NCI-H774 (cell line): Measurements from ENCODE around the gene STAT5B.
"Not testable (repeated sequence)": the region's sequence is repeated elsewhere in the genome, so short reads cannot be mapped to it uniquely, and the experiment has no call there.

ENCODE experiments used
- DNase-seq: peaks from one replicate; lab custom pipeline; 2025; lab: John Stamatoyannopoulos, UW

Gene STAT5B

GRCh38 chr17:42266918-42267766 is 9.0 kb downstream of the STAT5B start:
- DNase-seq = no peak

GRCh38 chr17:42266462-42266861 is 9.7 kb downstream of the STAT5B start:
- DNase-seq = no peak

GRCh38 chr17:42264366-42264765 is 11.8 kb downstream of the STAT5B start:
- not testable (repeated sequence) for DNase-seq

- no peak for DNase-seq
Measured at GRCh38 chr17:42260318-42260717, 15.9 kb downstream of the STAT5B start.

GRCh38 chr17:42255445-42255844 is 20.7 kb downstream of the STAT5B start:
- no peak for DNase-seq

- DNase-seq = no peak
Measured at GRCh38 chr17:42253578-42253977, 22.6 kb downstream of the STAT5B start.

- DNase-seq = no peak
Measured at GRCh38 chr17:42252597-42253550, 23.3 kb downstream of the STAT5B start.

- DNase-seq = no peak
Measured at GRCh38 chr17:42251115-42251514, 25.1 kb downstream of the STAT5B start.

- DNase-seq = no peak
Measured at GRCh38 chr17:42249681-42250446, 26.3 kb downstream of the STAT5B start.

- peak; percentile 93 for DNase-seq
Measured at GRCh38 chr17:42248351-42249179, 27.6 kb downstream of the STAT5B start.

GRCh38 chr17:42247734-42248133 is 28.5 kb downstream of the STAT5B start:
- DNase-seq = no peak

GRCh38 chr17:42246515-42246914 is 29.7 kb downstream of the STAT5B start:
- no peak for DNase-seq

- DNase-seq = not testable (repeated sequence)
Measured at GRCh38 chr17:42245183-42245582, 31.0 kb downstream of the STAT5B start.

GRCh38 chr17:42244116-42244515 is 32.1 kb downstream of the STAT5B start:
- not testable (repeated sequence) for DNase-seq

- no peak for DNase-seq
Measured at GRCh38 chr17:42243493-42243982, 32.7 kb downstream of the STAT5B start.

GRCh38 chr17:42241871-42242270 is 34.3 kb downstream of the STAT5B start:
- DNase-seq = no peak

GRCh38 chr17:42240863-42241262 is 35.3 kb downstream of the STAT5B start:
- DNase-seq = not testable (repeated sequence)

GRCh38 chr17:42240201-42240600 is 36.0 kb downstream of the STAT5B start:
- no peak for DNase-seq

- DNase-seq = not testable (repeated sequence)
Measured at GRCh38 chr17:42239576-42239975, 36.6 kb downstream of the STAT5B start.

- no peak for DNase-seq
Measured at GRCh38 chr17:42236760-42237159, 39.4 kb downstream of the STAT5B start.

- DNase-seq = no peak
Measured at GRCh38 chr17:42233994-42234393, 42.2 kb downstream of the STAT5B start.
